HG03108 (cell line): Measurements from ENCODE around the gene DDX60.
"Not testable (repeated sequence)": the region's sequence is repeated elsewhere in the genome, so short reads cannot be mapped to it uniquely, and the experiment has no call there.

Experiments
- ATAC-seq: cut with Tn5 transposase; IDR thresholded peaks from one replicate; pipeline ENCODE4 v1.9.1; 2021; ENCODE audit warnings: moderate library complexity; ENCODE audit not compliant: unreplicated experiment

Gene DDX60

DNA sequence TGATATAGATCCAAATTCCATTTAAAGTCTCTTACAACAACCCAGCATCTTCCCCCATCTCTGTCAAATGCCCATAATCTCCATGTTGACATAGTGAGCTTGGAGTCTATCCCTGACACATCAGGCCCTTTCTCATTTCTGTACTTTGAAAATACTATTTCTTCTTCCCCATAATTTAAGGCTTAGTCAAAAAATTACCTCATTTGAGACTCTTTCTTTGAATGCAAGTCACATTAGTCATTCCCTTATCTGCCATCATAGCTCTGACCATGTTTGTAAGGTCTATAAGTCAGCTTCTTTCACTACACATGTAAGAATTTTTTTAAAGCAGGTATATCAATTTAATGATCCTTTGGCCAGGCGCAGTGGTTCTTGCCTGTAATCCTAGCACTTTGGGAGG is 99.9 kb downstream of the DDX60 start:
- no peak for ATAC-seq

- ATAC-seq = not testable (repeated sequence)
These were observed 105.0 kb downstream of the DDX60 start for GRCh38 chr4:168213511-168213910.

GRCh38 chr4:168212656-168213055 is 105.9 kb downstream of the DDX60 start:
- ATAC-seq = no peak

GRCh38 chr4:168208957-168209614 is 109.5 kb downstream of the DDX60 start:
- no peak for ATAC-seq

GRCh38 chr4:168203233-168203911 is 115.2 kb downstream of the DDX60 start:
- no peak for ATAC-seq

DNA sequence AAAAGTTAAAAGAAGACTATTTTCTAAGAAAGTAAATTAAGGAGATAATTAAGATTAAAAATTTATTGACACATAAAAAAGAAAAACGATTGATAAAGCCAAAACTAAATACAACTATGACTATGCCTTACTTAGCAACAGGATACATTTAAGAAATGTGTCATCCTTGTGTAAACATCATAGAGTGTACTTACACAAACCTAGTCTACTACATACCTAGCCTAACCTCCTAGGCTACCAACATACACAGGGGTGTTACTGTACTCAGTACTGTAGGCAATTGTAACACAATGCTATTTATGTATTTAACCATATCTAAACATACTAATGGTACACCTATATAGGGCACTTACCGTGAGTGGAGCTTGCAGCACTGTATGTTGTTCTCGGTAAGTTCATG is 117.9 kb downstream of the DDX60 start:
- no peak for ATAC-seq

- ATAC-seq = no peak
These were observed 119.1 kb downstream of the DDX60 start for GRCh38 chr4:168199260-168199957.

DNA sequence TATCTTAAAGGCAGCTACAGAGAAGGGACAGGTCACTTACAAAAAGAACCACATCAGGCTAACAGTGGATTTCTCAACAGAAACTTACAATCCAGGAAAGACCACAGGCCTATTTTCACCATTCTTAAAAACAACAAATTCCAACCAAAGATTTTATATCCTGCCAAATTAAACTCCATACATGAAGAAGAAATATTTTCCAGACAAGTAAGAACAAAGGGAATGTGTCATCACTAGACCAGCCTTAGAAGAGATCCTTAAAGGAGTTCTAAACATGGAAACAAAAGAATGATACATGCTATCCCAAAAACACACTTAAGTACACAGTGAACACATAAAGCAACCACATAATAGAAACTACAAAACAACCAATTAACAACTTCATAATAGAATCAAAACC is 120.6 kb downstream of the DDX60 start:
- no peak for ATAC-seq

DNA sequence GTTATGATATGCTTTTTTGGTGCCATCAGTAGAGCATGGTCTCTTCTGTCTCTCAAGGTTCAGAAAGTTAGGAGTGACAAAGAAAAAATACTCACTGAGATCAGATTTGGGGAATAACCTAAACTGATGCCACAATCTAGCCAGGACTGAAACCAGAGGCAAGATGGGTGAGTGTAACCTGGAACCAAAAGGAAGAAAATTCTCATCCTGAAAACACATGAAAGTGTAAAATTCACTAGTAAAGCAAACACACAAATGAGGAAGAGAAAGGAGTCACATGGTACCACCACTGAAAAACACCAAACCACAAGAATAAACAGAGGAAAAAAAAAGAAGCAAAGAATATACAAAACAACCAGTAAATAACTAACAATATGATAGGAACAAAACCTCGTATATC is 129.8 kb downstream of the DDX60 start:
- peak; percentile 63 for ATAC-seq

DNA sequence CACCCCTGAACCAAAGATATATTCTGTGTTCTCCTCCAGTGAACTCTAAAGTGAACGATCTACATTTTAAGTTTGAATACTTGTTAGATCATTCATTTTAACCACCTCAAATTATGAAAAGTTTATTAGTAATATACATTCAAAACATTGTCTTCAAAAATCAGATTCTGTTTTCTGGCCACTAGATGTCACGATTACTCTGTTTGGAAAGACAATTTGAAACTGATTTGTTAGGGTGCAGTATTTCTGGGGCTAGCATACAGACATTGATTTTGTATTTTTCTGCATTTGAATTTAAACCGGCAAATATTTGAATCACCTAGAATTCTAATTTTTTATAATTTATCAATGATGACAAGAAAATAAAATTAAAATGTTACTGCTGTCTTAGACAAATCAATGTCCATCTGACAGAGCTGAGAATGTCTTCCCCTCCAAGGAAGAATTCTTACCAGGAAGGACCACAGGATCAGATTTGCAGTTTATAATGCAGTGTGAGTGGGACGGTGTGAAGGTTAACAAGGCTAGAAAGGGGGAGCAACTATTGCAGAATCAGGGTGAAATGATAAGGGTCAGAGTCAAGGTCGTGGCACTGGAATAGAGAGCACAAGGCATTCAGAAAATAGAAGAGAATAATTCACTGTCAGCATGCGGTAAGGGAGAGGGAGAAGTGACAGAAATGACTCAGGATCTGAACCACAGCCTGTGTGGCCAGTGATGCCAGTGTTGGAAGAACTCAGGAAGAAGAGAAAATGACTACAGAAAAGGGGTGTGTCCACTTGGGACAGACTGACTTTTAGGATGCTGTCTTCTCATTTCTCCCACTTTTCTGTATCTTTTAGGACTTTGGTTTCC is 134.6 kb downstream of the DDX60 start:
- no peak for ATAC-seq

DNA sequence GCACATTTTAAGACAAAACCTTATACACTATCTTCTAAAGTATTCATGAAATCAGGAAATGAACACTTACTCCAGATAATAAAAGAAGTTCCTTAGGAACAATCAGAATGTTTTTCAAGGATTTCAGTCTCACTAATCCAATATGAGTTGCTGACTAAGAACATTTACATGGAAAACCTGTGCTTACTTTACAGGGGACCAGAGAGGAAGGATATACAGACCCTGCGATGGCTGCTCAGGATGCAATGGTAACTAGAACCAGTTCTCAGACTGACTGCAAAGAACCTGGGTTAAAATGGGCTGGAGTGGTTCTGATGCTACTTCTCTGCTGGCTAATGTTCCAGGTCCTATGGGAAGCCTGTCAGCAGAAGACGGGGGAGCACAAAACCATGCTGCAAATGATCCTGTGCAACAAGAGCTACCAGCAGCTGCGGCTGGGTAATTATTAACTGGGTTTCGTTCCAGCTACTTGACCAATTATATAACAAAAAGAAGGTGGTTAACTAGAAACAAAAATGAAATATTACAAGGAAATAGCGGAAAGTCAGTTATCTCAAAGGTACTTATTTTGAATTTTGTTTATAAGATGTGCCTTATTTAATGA is 140.9 kb downstream of the DDX60 start:
- ATAC-seq = no peak

- no peak for ATAC-seq
These were observed 144.2 kb downstream of the DDX60 start for GRCh38 chr4:168174308-168174707.

DNA sequence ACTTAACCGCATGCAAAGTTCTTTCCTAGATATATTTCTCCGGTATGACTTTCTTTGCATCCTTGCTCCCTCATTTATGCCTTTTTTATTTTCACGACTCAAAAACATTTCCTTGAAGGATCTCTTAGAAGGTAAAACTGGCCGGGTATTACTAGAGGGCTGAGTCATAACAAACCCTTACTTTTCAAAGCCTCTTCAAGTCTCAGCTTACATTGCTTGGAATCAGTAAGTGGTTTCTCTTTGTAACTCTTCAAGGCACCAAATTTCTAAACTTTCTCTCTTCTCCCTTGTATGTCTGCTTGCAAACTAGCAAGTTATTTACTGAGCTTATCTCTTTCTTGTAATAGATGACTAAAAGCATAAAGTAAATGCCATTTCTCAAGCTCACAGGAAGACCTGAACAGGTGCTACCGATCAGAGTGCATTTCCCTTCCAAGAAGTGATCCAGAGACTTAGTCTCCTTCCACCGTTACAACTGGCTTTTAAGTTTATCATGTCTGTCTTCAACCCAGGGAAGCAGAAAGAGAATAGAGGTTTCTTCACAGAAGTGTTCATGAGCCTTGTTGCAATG is 150.8 kb downstream of the DDX60 start:
- ATAC-seq = no peak
